Measurements from ENCODE around the gene TM9SF1. TPM values are rescaled to one million over a fixed set of nuclear protein-coding genes. Genes with fewer than 3 reads are reported as not detected.

Gene TM9SF1
- total and polyA plus RNA-seq, 9 of the 15 experiments (the other 6 are each of a cell fraction or from before 2014, with no cell fraction given): 5.3 to 20.3 (median 11.8) TPM

DNA sequence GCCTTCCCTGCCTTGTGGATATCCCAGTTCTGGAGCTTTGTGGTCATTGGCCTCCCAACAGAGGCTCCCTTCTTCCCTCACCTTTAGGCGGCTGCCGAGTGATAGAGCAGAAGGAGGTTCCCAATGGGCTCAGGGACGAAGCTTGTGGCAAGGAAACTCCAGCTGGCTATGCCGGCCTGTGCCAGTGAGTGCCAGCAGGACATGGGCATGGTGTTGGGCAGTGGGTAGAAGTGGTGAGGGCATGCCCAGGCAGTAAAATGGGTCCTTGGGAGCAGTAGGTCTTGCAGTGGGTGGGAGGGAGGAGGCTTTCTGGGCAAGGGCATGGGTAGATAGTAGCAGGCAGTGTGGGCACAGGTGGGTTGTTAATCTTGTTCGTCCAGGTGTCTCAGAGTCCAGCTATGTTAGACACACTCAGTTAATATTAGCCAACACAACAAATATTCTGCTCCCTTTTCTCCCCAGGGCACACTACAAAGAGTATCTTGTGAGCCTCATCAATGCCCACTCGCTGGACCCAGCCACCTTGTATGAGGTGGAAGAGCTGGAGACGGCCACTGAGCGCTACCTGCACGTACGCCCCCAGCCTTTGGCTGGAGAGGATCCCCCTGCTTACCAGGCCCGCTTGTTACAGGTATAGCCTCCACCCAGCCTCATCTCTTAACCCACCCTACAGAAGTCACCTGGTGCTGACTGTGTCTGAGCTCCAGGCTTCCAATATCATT lies 35.3 kb downstream of the TM9SF1 start:
- FAIRE-seq: no peak
- Histone ChIP-seq H3K79me2 (ENCODE audit: control insufficient read depth, insufficient read depth, low read length) (peaks cover 10% of the 10 kb centered on the region; the same call in 2 of the 3 replicates), H3K4me2 (ENCODE audit: insufficient read depth, low read length) (0 out of 2 replicates have a peak overlapping the region, but pooled peaks have one; percentile 37), H3K9ac (ENCODE audit: insufficient read depth in 1 of 2, low read depth in 2 of 2, low read length in 2 of 2) (no peak overlapping the region), H3K9me3 (replicated peaks; ENCODE audit: control insufficient read depth, insufficient read depth, low read depth, low read length) (no peaks in the 10 kb centered on the region), H3K27me3 (ENCODE audit: control insufficient read depth in 2 of 2, insufficient read depth in 2 of 2, low read length in 2 of 2) (no peaks in the 10 kb centered on the region), H3K9me1 (ENCODE audit: control insufficient read depth, insufficient read depth, low read length) (no peaks in the 10 kb centered on the region), H3K27ac (ENCODE audit: extremely low read depth, low read depth, low read length) (no peak overlapping the region), H3K4me3 (no peak overlapping the region), H2AFZ (ENCODE audit: low read depth, low read length) (no peak overlapping the region), H4K20me1 (replicated peaks; ENCODE audit: control insufficient read depth, insufficient read depth, low read length) (no peaks in the 10 kb centered on the region), H3K4me1 (replicated peaks in 1 of 2; ENCODE audit: control insufficient read depth in 2 of 2, insufficient read depth in 2 of 2, low read length in 2 of 2) (peaks cover 10 to 23% of the 10 kb centered on the region in 2 experiments; a peak in 4 of 5 replicates), H3K36me3 (ENCODE audit: control insufficient read depth, insufficient read depth, low read length) (peaks cover 70% of the 10 kb centered on the region; the same call in 2 of the 3 replicates)
- ChIA-PET POLR2A (interaction anchor here (0.9 to 1.0 kb wide), 2 partner anchors 13 to 19 kb away, joined by 3 to 4 read pairs; partner anchors contain the start of gene PSME2), CTCF (ENCODE audit: low intra/inter-chr PET ratio) (interaction anchor here (0.8 kb wide), 1 partner anchor 146 kb away, joined by 4 read pairs; no protein-coding TSS in a partner anchor)
- in situ Hi-C loops (cut with MboI): no loop called here
- WGBS (ENCODE audit: insufficient coverage, low coverage, missing lambda C conversion rate): 93% methylated on average over 6 of the region's 11 CpGs
- TF ChIP-seq ZFX (CRISPR knock-in tag; IDR thresholded peaks at IDR 0.05) (no peak), HNRNPL (IDR thresholded peaks at IDR 0.05; ENCODE audit: low read depth, low read length) (0 out of 2 replicates have a peak, but pooled peaks have one; percentile 32)
- TF ChIP-seq, protein P1, sequence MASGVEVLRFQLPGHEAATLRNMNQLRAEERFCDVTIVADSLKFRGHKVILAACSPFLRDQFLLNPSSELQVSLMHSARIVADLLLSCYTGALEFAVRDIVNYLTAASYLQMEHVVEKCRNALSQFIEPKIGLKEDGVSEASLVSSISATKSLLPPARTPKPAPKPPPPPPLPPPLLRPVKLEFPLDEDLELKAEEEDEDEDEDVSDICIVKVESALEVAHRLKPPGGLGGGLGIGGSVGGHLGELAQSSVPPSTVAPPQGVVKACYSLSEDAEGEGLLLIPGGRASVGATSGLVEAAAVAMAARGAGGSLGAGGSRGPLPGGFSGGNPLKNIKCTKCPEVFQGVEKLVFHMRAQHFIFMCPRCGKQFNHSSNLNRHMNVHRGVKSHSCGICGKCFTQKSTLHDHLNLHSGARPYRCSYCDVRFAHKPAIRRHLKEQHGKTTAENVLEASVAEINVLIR (CRISPR knock-in tag; IDR thresholded peaks at IDR 0.05): no peak
- DNase-seq (ENCODE audit: extremely low read depth in 1 of 4, low spot score in 3 of 4): no peak
- BruUV-seq (replicated peaks): no TSS peak
- no peak for ATAC-seq
- intact Hi-C loops (cut with micrococcal nuclease): no loop called here
